Mesenchymal stem cell (in vitro differentiated cells and primary cell): Measurements from ENCODE around the gene SF3B5.

ENCODE experiments used
- DNase-seq: peaks from one replicate; pipeline ENCODE4 v3.0.0-alpha.2; 2013
- H2AFZ ChIP-seq: one replicate; pipeline ENCODE4 v1.6.1; 2013; ENCODE audit warnings: low read depth, mild to moderate bottlenecking, control low read depth, inconsistent platforms, low read length, moderate library complexity
- H2AK5ac ChIP-seq: 2 replicates; pipeline ENCODE4 v1.6.1; 2013; ENCODE audit warnings: low read length, moderate library complexity, mild to moderate bottlenecking, inconsistent platforms; ENCODE audit not compliant: severe bottlenecking
- H2BK120ac ChIP-seq: one replicate; pipeline ENCODE4 v1.6.1; 2013; ENCODE audit warnings: low read depth, mild to moderate bottlenecking, inconsistent platforms, low read length, moderate library complexity
- H2BK12ac ChIP-seq, 2 experiments: one replicate each; pipeline ENCODE4 v1.6.1; 2013; ENCODE audit warnings: inconsistent platforms in 2 of 2, low read length in 2 of 2, mild to moderate bottlenecking in 2 of 2, moderate library complexity in 2 of 2, control low read depth in 1 of 2
- H2BK15ac ChIP-seq: one replicate; pipeline ENCODE4 v1.6.1; 2013; ENCODE audit warnings: mild to moderate bottlenecking, low read depth, inconsistent platforms; ENCODE audit not compliant: poor library complexity, severe bottlenecking
- H2BK5ac ChIP-seq: 2 replicates; pipeline ENCODE4 v1.6.1; 2013; ENCODE audit warnings: low read depth, mild to moderate bottlenecking, low read length, control low read depth, inconsistent platforms; ENCODE audit not compliant: poor library complexity, severe bottlenecking
- H3K14ac ChIP-seq, 2 experiments: one replicate each; pipeline ENCODE4 v1.6.1; 2013; ENCODE audit warnings: inconsistent platforms in 2 of 2, low read length in 2 of 2, control low read depth in 1 of 2, mild to moderate bottlenecking in 1 of 2, moderate library complexity in 1 of 2
- H3K18ac ChIP-seq, 2 experiments: one replicate each; pipeline ENCODE4 v1.6.1; 2013; ENCODE audit warnings: inconsistent platforms in 2 of 2, low read length in 2 of 2, control low read depth in 1 of 2, low read depth in 1 of 2, mild to moderate bottlenecking in 1 of 2
- H3K23ac ChIP-seq, 2 experiments: one replicate each; pipeline ENCODE4 v1.6.1; 2013; ENCODE audit warnings: inconsistent platforms in 2 of 2, low read length in 2 of 2, mild to moderate bottlenecking in 2 of 2, moderate library complexity in 2 of 2, control low read depth in 1 of 2
- H3K27ac ChIP-seq: 2 replicates; pipeline ENCODE4 v1.5.1; 2013; ENCODE audit warnings: mild to moderate bottlenecking, moderate library complexity, low read length, control low read depth, inconsistent platforms; ENCODE audit not compliant: poor library complexity, severe bottlenecking
- H3K27me3 ChIP-seq, 2 experiments: 2 replicates each; pipeline versions ENCODE4 v1.6.1 to v1.7.0; 2013; ENCODE audit warnings: low read length in 2 of 2, mild to moderate bottlenecking in 2 of 2, moderate library complexity in 2 of 2, control low read depth in 1 of 2, inconsistent platforms in 1 of 2; ENCODE audit not compliant: control insufficient read depth in 1 of 2, insufficient read depth in 1 of 2
- H3K36me3 ChIP-seq, 2 experiments: 2 replicates each; pipeline versions ENCODE4 v1.6.1 to v1.7.0; 2013; ENCODE audit warnings: low read length in 2 of 2, control low read depth in 1 of 2, inconsistent platforms in 1 of 2, low read depth in 1 of 2, mild to moderate bottlenecking in 1 of 2; ENCODE audit not compliant: insufficient read depth in 2 of 2, control insufficient read depth in 1 of 2
- H3K4ac ChIP-seq, 2 experiments: one replicate each; pipeline ENCODE4 v1.6.1; 2013; ENCODE audit warnings: inconsistent platforms in 2 of 2, low read length in 2 of 2, mild to moderate bottlenecking in 2 of 2, moderate library complexity in 2 of 2, control low read depth in 1 of 2, low read depth in 1 of 2
- H3K4me1 ChIP-seq: 2 replicates; pipeline ENCODE4 v1.6.1; 2013; ENCODE audit warnings: low read depth, low read length, control low read depth; ENCODE audit not compliant: control insufficient read depth, insufficient read depth
- H3K4me2 ChIP-seq: 2 replicates; pipeline ENCODE4 v1.6.1; 2013; ENCODE audit warnings: low read length, mild to moderate bottlenecking, inconsistent platforms; ENCODE audit not compliant: poor library complexity, severe bottlenecking
- H3K4me3 ChIP-seq, 2 experiments: 2 replicates each; pipeline versions ENCODE4 v1.5.1 to v1.7.0; 2013; ENCODE audit warnings: low read length in 2 of 2, mild to moderate bottlenecking in 2 of 2, control low read depth in 1 of 2, low read depth in 1 of 2; ENCODE audit not compliant: insufficient read depth in 1 of 2
- H3K79me1 ChIP-seq: replicated peaks from 2 replicates; pipeline ENCODE4 v1.6.1; 2013; ENCODE audit warnings: mild to moderate bottlenecking, control low read depth, low read length, inconsistent platforms; ENCODE audit not compliant: poor library complexity, severe bottlenecking
- H3K9ac ChIP-seq: 2 replicates; pipeline ENCODE4 v1.7.0; 2013; ENCODE audit warnings: mild to moderate bottlenecking, low read length, moderate library complexity
- H3K9me3 ChIP-seq: 2 replicates; pipeline ENCODE4 v1.7.0; 2013; ENCODE audit warnings: mild to moderate bottlenecking, low read length; ENCODE audit not compliant: control insufficient read depth
- H4K8ac ChIP-seq: one replicate; pipeline ENCODE4 v1.6.1; 2013; ENCODE audit warnings: inconsistent platforms, mild to moderate bottlenecking, low read length, moderate library complexity
- H4K91ac ChIP-seq: one replicate; pipeline ENCODE4 v1.6.1; 2013; ENCODE audit warnings: mild to moderate bottlenecking, low read length, inconsistent platforms
- WGBS: methylation state at CpG from one replicate; pipeline ENCODE4 v1.1.7; 2013; ENCODE audit warnings: mixed read lengths; 5-methylcytosine and 5-hydroxymethylcytosine counted together

The SF3B5 gene

DNA sequence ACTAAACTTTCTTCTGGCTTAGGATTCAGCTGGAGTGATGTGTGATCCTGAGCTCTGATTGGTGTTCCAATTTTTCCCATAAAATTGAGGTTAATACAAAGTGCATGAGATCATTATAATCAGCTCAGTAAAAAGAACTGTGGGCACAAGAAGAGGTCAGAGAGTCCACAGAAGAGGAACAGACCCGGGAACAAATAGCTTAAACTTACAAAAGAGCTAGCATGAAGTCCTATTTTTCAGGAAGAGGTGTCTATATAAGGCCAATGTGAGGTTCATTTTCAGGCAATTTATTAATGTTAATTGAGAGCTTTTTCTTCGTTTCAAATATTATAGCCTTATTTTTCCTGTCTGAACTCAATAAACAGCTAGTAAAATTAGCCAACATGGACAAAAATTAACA lies 28.0 kb upstream of the SF3B5 start:
- Histone ChIP-seq H4K8ac (no peak overlapping the region), H2BK12ac (no peak overlapping the region), H3K79me1 (no peaks in the 10 kb centered on the region), H2AK5ac (no peak overlapping the region), H4K91ac (no peak overlapping the region), H3K4me2 (no peak overlapping the region), H3K4me1 (peaks cover 1% of the 10 kb centered on the region), H3K4ac (no peak overlapping the region), H3K27ac (no peak overlapping the region), H2BK5ac (no peak overlapping the region), H2BK120ac (no peak overlapping the region), H2BK15ac (no peak overlapping the region), H3K14ac (no peak overlapping the region), H3K9ac (no peak overlapping the region), H3K27me3 (no peaks in the 10 kb centered on the region), H3K36me3 (no peaks in the 10 kb centered on the region), H3K4me3 (no peak overlapping the region), H2AFZ (no peak overlapping the region), H3K9me3 (no peaks in the 10 kb centered on the region), H3K23ac (no peak overlapping the region), H3K18ac (no peak overlapping the region)
- no peak for DNase-seq
- 41% methylated on average over 2 of the region's 2 CpGs for WGBS

DNA sequence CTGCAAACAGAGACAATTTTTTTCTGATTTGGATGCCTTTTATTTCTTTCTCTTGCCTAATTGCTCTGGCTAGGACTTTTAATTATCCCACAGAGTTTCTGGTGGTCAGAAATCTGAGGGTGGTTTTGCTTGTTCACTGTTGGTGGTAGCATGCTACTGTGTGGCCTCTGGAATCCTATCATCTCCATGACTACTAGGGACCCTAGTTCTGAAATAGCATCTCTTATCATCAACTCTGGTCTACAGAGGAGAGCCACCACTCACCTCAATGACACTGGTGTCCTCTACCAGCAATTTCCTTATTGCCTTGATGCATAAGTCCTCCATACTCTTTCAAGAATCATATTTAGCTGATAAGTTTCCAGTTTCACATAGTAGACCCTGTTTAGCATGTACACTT lies 27.5 kb upstream of the SF3B5 start:
- Histone ChIP-seq H3K27me3 (no peaks in the 10 kb centered on the region), H4K8ac (no peak overlapping the region), H2BK15ac (no peak overlapping the region), H3K14ac (no peak overlapping the region), H2AFZ (no peak overlapping the region), H4K91ac (no peak overlapping the region), H3K9ac (no peak overlapping the region), H3K27ac (no peak overlapping the region), H3K4me3 (no peak overlapping the region), H2BK120ac (no peak overlapping the region), H3K36me3 (no peaks in the 10 kb centered on the region), H2BK5ac (no peak overlapping the region), H3K9me3 (no peaks in the 10 kb centered on the region), H3K79me1 (no peaks in the 10 kb centered on the region), H2AK5ac (no peak overlapping the region), H3K23ac (no peak overlapping the region), H3K4me2 (no peak overlapping the region), H3K4ac (no peak overlapping the region), H3K18ac (no peak overlapping the region), H2BK12ac (no peak overlapping the region), H3K4me1 (peaks cover 1% of the 10 kb centered on the region)
- DNase-seq = no peak

DNA sequence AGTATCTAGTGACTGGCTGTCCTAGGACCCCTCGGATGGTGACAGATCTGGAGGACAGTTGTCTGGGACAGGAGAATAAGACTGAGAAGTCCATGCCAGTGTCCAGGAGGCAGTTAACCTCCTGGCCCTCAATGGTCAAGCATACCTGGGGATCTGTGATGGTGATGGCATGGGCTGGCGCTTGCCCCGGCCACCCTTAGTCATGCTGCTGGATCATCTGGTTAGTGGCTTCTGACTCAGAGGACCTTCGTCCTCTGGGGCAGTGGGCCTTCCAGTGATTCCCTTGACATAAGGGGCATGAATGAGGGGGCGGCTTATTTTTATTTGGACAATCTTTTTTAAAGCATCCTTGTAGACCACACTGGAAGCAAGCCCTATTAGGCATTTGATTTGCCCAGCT lies 24.0 kb upstream of the SF3B5 start:
- no peak overlapping the region for H3K9ac ChIP-seq
- H4K8ac ChIP-seq = no peak overlapping the region
- no peak overlapping the region for H3K14ac ChIP-seq
- peaks cover 1% of the 10 kb centered on the region for H3K4me1 ChIP-seq
- DNase-seq = no peak
- no peak overlapping the region for H2BK5ac ChIP-seq
- no peaks in the 10 kb centered on the region for H3K27me3 ChIP-seq
- H3K4me2 ChIP-seq = no peak overlapping the region
- H3K79me1 ChIP-seq = no peaks in the 10 kb centered on the region
- no peak overlapping the region for H2AFZ ChIP-seq
- H3K9me3 ChIP-seq = no peaks in the 10 kb centered on the region
- H3K23ac ChIP-seq = no peak overlapping the region
- H3K27ac ChIP-seq = no peak overlapping the region
- H3K18ac ChIP-seq = no peak overlapping the region
- H2BK120ac ChIP-seq = no peak overlapping the region
- WGBS = 97% methylated on average over 5 of the region's 5 CpGs
- H2BK15ac ChIP-seq = no peak overlapping the region
- no peak overlapping the region for H4K91ac ChIP-seq
- no peak overlapping the region for H2BK12ac ChIP-seq
- no peak overlapping the region for H3K4ac ChIP-seq
- no peak overlapping the region for H2AK5ac ChIP-seq
- no peaks in the 10 kb centered on the region for H3K36me3 ChIP-seq
- H3K4me3 ChIP-seq = no peak overlapping the region

DNA sequence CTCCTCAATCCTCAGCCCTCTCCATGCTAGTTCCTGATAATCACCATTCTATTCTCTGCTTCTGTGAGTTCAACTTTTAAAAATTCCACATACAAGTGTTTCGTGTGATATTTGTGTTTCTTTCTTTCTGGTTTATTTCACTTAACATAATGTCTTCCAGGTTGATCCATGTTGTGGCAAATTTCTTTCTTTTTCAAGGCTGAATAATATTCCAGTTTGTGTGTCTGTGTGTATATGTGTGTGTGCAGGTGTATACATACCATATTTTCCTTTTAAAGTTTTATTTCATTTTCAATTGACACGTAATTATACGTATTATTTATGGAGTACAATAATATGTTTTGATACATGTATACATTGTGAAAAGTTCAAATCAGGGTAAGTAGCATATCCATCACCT lies 19.8 kb upstream of the SF3B5 start:
- H2AK5ac ChIP-seq = no peak overlapping the region

More for the DNA sequence above, 19.8 kb upstream of the SF3B5 start:
- no peak for DNase-seq
- no peak overlapping the region for H2BK120ac ChIP-seq
- H2BK5ac ChIP-seq = no peak overlapping the region
- H3K4me2 ChIP-seq = no peak overlapping the region
- no peak overlapping the region for H3K18ac ChIP-seq
- no peaks in the 10 kb centered on the region for H3K9me3 ChIP-seq
- H3K23ac ChIP-seq = no peak overlapping the region
- H3K4me3 ChIP-seq = no peak overlapping the region
- no peaks in the 10 kb centered on the region for H3K36me3 ChIP-seq
- no peak overlapping the region for H4K8ac ChIP-seq
- H3K79me1 ChIP-seq = no peaks in the 10 kb centered on the region
- H2AFZ ChIP-seq = no peak overlapping the region
- H3K27me3 ChIP-seq = no peaks in the 10 kb centered on the region
- WGBS = no CpG with 5 or more reads among the region's 3 CpGs
- no peak overlapping the region for H2BK15ac ChIP-seq
- no peak overlapping the region for H3K27ac ChIP-seq
- no peak overlapping the region for H3K9ac ChIP-seq
- no peak overlapping the region for H3K4ac ChIP-seq
- no peak overlapping the region for H2BK12ac ChIP-seq
- no peak overlapping the region for H3K14ac ChIP-seq
- no peak overlapping the region for H4K91ac ChIP-seq
- peaks cover 1% of the 10 kb centered on the region for H3K4me1 ChIP-seq
